ENCODE results near the gene NINL.
"Not testable (repeated sequence)": the region's sequence is repeated elsewhere in the genome, so short reads cannot be mapped to it uniquely, and the experiment has no call there.

NINL gene

GRCh38 chr20:25584905-25585704 is at the start of gene NINL:
Gene NINL, minus strand, starts transcription at chr20:25585531. Its CDS starts 58,944 bp downstream, at chr20:25526587.
- DNase-seq (ENCODE audit: low read depth in 2 of 2) = peak; percentile 16 to 23

- DNase-seq (ENCODE audit: low read depth in 2 of 2) = no peak
Observed at GRCh38 chr20:25632940-25633790, 47.8 kb upstream of the NINL start.

- DNase-seq (ENCODE audit: low read depth in 2 of 2) = not testable (repeated sequence)
Observed at GRCh38 chr20:25630615-25631014, 45.3 kb upstream of the NINL start.

GRCh38 chr20:25629816-25630499 is 44.6 kb upstream of the NINL start:
- DNase-seq (ENCODE audit: low read depth in 2 of 2) = no peak

- DNase-seq (ENCODE audit: low read depth in 2 of 2) = no peak
Observed at GRCh38 chr20:25626779-25627178, 41.4 kb upstream of the NINL start.

- no peak for DNase-seq (ENCODE audit: low read depth in 2 of 2)
Observed at GRCh38 chr20:25624500-25624939, 39.2 kb upstream of the NINL start.

- peak; percentile 69 to 78 for DNase-seq (ENCODE audit: low read depth in 2 of 2)
Observed at GRCh38 chr20:25623736-25624499, 38.6 kb upstream of the NINL start, which contains the start of gene NANP. Gene NANP, minus strand, starts transcription at chr20:25624014. Its CDS starts 66 bp downstream, at chr20:25623948.

GRCh38 chr20:25623225-25623735 is 37.9 kb upstream of the NINL start:
- DNase-seq (ENCODE audit: low read depth in 2 of 2) = no peak

GRCh38 chr20:25622450-25623224 is 37.3 kb upstream of the NINL start:
- DNase-seq (ENCODE audit: low read depth in 2 of 2) = no peak

GRCh38 chr20:25622049-25622448 is 36.7 kb upstream of the NINL start:
- no peak for DNase-seq (ENCODE audit: low read depth in 2 of 2)

GRCh38 chr20:25619514-25619913 is 34.2 kb upstream of the NINL start:
- no peak for DNase-seq (ENCODE audit: low read depth in 2 of 2)

- DNase-seq (ENCODE audit: low read depth in 2 of 2) = no peak
Observed at GRCh38 chr20:25608774-25609173, 23.4 kb upstream of the NINL start.

- no peak for DNase-seq (ENCODE audit: low read depth in 2 of 2)
Observed at GRCh38 chr20:25606094-25606695, 20.9 kb upstream of the NINL start.

GRCh38 chr20:25605148-25605547 is 19.8 kb upstream of the NINL start:
- no peak for DNase-seq (ENCODE audit: low read depth in 2 of 2)

- no peak for DNase-seq (ENCODE audit: low read depth in 2 of 2)
Observed at GRCh38 chr20:25604611-25605010, 19.3 kb upstream of the NINL start.

- DNase-seq (ENCODE audit: low read depth in 2 of 2) = not testable (repeated sequence)
Observed at GRCh38 chr20:25602914-25603309, 17.6 kb upstream of the NINL start.

GRCh38 chr20:25602191-25602913 is 17.0 kb upstream of the NINL start:
- not testable (repeated sequence) for DNase-seq (ENCODE audit: low read depth in 2 of 2)

GRCh38 chr20:25601659-25602058 is 16.3 kb upstream of the NINL start:
- no peak for DNase-seq (ENCODE audit: low read depth in 2 of 2)

GRCh38 chr20:25600632-25601031 is 15.3 kb upstream of the NINL start:
- DNase-seq (ENCODE audit: low read depth in 2 of 2) = no peak

All from activated CD8-positive, alpha-beta memory T cell treated with anti-CD3 and anti-CD28 coated beads for 4 hours (primary cell).